HEK293 (cell line): ENCODE results near the gene MYOCOS.

ENCODE experiments used
- CTCF ChIA-PET: fragments of 350-600 bp; formaldehyde crosslinking; extraction: SDS; loops from one replicate; lab custom pipeline; 2021; ENCODE audit warnings: antibody characterized with exemption; lab: Yijun Ruan, JAX
- POLR2A ChIA-PET: fragments of 300-600 bp; formaldehyde crosslinking; extraction: SDS; loops from one replicate; lab custom pipeline; 2020; ENCODE audit warnings: antibody characterized with exemption, inconsistent platforms; lab: Yijun Ruan, JAX
- H3K27ac ChIP-seq: fragments of 200-500 bp; sonication (Bioruptor generic); 2 replicates; pipeline ENCODE4 v1.5.1; 2014; ENCODE audit warnings: low read depth, low read length, control low read depth, inconsistent platforms; ENCODE audit errors: extremely low read depth
- H3K36me3 ChIP-seq, 2 experiments: fragments of 200-500 bp in 1 of 2; sonication (Bioruptor generic) in 1 of 2; 1 replicate in 1 of 2; 2 replicates in 1 of 2; pipeline ENCODE4 v1.5.1; 2014 to 2017; ENCODE audit warnings: inconsistent platforms in 2 of 2, low read length in 2 of 2; ENCODE audit not compliant: control insufficient read depth in 2 of 2, insufficient read depth in 1 of 2
- H3K4me1 ChIP-seq: fragments of 200-500 bp; sonication (Bioruptor generic); 2 replicates; pipeline ENCODE4 v1.5.1; 2014; ENCODE audit warnings: mild to moderate bottlenecking, low read length, inconsistent platforms; ENCODE audit not compliant: control insufficient read depth, insufficient read depth
- H3K4me3 ChIP-seq: 2 replicates; pipeline ENCODE4 v1.5.1; 2011; ENCODE audit warnings: low read depth, mild to moderate bottlenecking, control low read depth, low read length, moderate library complexity
- H3K9me3 ChIP-seq: fragments of 200-500 bp; sonication (Bioruptor generic); 2 replicates; pipeline ENCODE4 v1.5.1; 2014; ENCODE audit warnings: low read depth, low read length, inconsistent platforms; ENCODE audit not compliant: control insufficient read depth, insufficient read depth
- ELK4 ChIP-seq: IDR thresholded peaks from 2 replicates; pipeline ENCODE4 v1.6.1; 2011; ENCODE audit warnings: mild to moderate bottlenecking, low read depth, low read length, borderline replicate concordance
- GLI4 ChIP-seq: fragments of 450-650 bp; formaldehyde crosslinking; IDR thresholded peaks from 2 replicates; pipeline ENCODE4 v1.5.1; 2016; ENCODE audit warnings: missing biosample characterization, missing genetic modification characterization
- KLF17 ChIP-seq: fragments of 450-650 bp; formaldehyde crosslinking; IDR thresholded peaks from 2 replicates; pipeline ENCODE4 v1.5.1; 2016; ENCODE audit warnings: missing biosample characterization, missing genetic modification characterization
- KLF8 ChIP-seq: fragments of 450-650 bp; formaldehyde crosslinking; IDR thresholded peaks from 2 replicates; pipeline ENCODE4 v1.5.1; 2016; ENCODE audit warnings: missing biosample characterization, missing genetic modification characterization
- REST ChIP-seq: fragments of 450-650 bp; formaldehyde crosslinking; IDR thresholded peaks from 2 replicates; pipeline ENCODE4 v1.5.1; 2016; ENCODE audit warnings: missing biosample characterization, missing genetic modification characterization
- WT1 ChIP-seq: fragments of 450-650 bp; formaldehyde crosslinking; IDR thresholded peaks from 2 replicates; pipeline ENCODE4 v1.5.1; 2016; ENCODE audit warnings: missing biosample characterization, missing genetic modification characterization
- YY2 ChIP-seq: fragments of 450-650 bp; formaldehyde crosslinking; IDR thresholded peaks from 2 replicates; pipeline ENCODE4 v1.5.1; 2016; ENCODE audit warnings: missing biosample characterization, missing genetic modification characterization
- ZNF146 ChIP-seq: fragments of 450-650 bp; formaldehyde crosslinking; IDR thresholded peaks from 2 replicates; pipeline ENCODE4 v1.5.1; 2016; ENCODE audit warnings: missing biosample characterization, missing genetic modification characterization
- ZNF16 ChIP-seq: fragments of 450-650 bp; formaldehyde crosslinking; IDR thresholded peaks from 2 replicates; pipeline ENCODE4 v1.5.1; 2016; ENCODE audit warnings: low read depth, missing biosample characterization, missing genetic modification characterization
- ZNF184 ChIP-seq: fragments of 450-650 bp; IDR thresholded peaks from 2 replicates; pipeline ENCODE4 v1.5.1; 2018; ENCODE audit warnings: missing biosample characterization, mild to moderate bottlenecking, missing genetic modification characterization
- ZNF19 ChIP-seq: fragments of 450-650 bp; formaldehyde crosslinking; IDR thresholded peaks from 2 replicates; pipeline ENCODE4; 2016; ENCODE audit warnings: missing biosample characterization, missing genetic modification characterization, low read depth
- ZNF202 ChIP-seq: fragments of 450-650 bp; formaldehyde crosslinking; IDR thresholded peaks from 2 replicates; pipeline ENCODE4 v1.5.1; 2016; ENCODE audit warnings: missing biosample characterization, missing genetic modification characterization, borderline replicate concordance
- ZNF398 ChIP-seq: fragments of 450-650 bp; formaldehyde crosslinking; IDR thresholded peaks from 2 replicates; pipeline ENCODE4 v1.5.1; 2017; ENCODE audit warnings: missing biosample characterization, missing genetic modification characterization
- ZNF433 ChIP-seq: fragments of 450-650 bp; formaldehyde crosslinking; IDR thresholded peaks from 2 replicates; pipeline ENCODE4 v1.5.1; 2016; ENCODE audit warnings: missing biosample characterization, missing genetic modification characterization, low read depth
- ZNF473 ChIP-seq: fragments of 450-650 bp; formaldehyde crosslinking; IDR thresholded peaks from 2 replicates; pipeline ENCODE4 v1.5.1; 2017; ENCODE audit warnings: missing biosample characterization, missing genetic modification characterization
- ZNF510 ChIP-seq: fragments of 450-650 bp; formaldehyde crosslinking; IDR thresholded peaks from 2 replicates; pipeline ENCODE4 v1.5.1; 2018; ENCODE audit warnings: mild to moderate bottlenecking, missing genetic modification characterization, missing biosample characterization; ENCODE audit not compliant: insufficient replicate concordance
- ZNF530 ChIP-seq: fragments of 450-650 bp; formaldehyde crosslinking; IDR thresholded peaks from 2 replicates; pipeline ENCODE4 v1.5.1; 2016; ENCODE audit warnings: low read depth, missing biosample characterization, missing genetic modification characterization
- ZNF548 ChIP-seq: fragments of 450-650 bp; formaldehyde crosslinking; IDR thresholded peaks from 2 replicates; pipeline ENCODE4 v1.5.1; 2016; ENCODE audit warnings: missing biosample characterization, missing genetic modification characterization
- ZNF596 ChIP-seq: fragments of 450-650 bp; IDR thresholded peaks from 2 replicates; pipeline ENCODE4 v1.5.0; 2018; ENCODE audit warnings: missing biosample characterization, mild to moderate bottlenecking, missing genetic modification characterization, moderate library complexity
- ZNF658 ChIP-seq: fragments of 450-650 bp; formaldehyde crosslinking; IDR thresholded peaks from 2 replicates; pipeline ENCODE4; 2016; ENCODE audit warnings: missing biosample characterization, missing genetic modification characterization
- ZNF704 ChIP-seq: fragments of 450-650 bp; formaldehyde crosslinking; IDR thresholded peaks from 2 replicates; pipeline ENCODE4 v1.5.1; 2016; ENCODE audit warnings: missing biosample characterization, missing genetic modification characterization
- ZNF768 ChIP-seq: fragments of 450-650 bp; formaldehyde crosslinking; IDR thresholded peaks from 2 replicates; pipeline ENCODE4 v1.5.1; 2018; ENCODE audit warnings: missing biosample characterization, mild to moderate bottlenecking, missing genetic modification characterization

The MYOCOS gene

GRCh38 chr1:171616586-171616985 lies 5.5 kb upstream of the MYOCOS start:
- TF ChIP-seq ZNF768 (tag by site-specific recombination): no peak
- no peak for TF ChIP-seq REST (tag by site-specific recombination)
- no peak for TF ChIP-seq KLF8
- TF ChIP-seq ZNF596 (tag by site-specific recombination): no peak
- TF ChIP-seq ZNF704 (tag by site-specific recombination): no peak
- TF ChIP-seq ZNF19: no peak
- no peak for TF ChIP-seq ELK4
- TF ChIP-seq WT1 (tag by site-specific recombination): no peak
- TF ChIP-seq GLI4 (tag by site-specific recombination): no peak
- TF ChIP-seq ZNF184: no peak
- no peak for TF ChIP-seq ZNF433
- no peak for TF ChIP-seq ZNF530
- Histone ChIP-seq H3K27ac (no peak overlapping the region), H3K4me3 (no peak overlapping the region), H3K4me1 (no peaks in the 10 kb centered on the region), H3K36me3 (no peaks in the 10 kb centered on the region), H3K9me3 (no peaks in the 10 kb centered on the region)
- POLR2A ChIA-PET: no interaction called here
- CTCF ChIA-PET: no interaction called here

GRCh38 chr1:171623651-171624331 lies 1.7 kb downstream of the MYOCOS start:
- POLR2A ChIA-PET: no interaction called here
- no peak overlapping the region for H3K4me3 ChIP-seq
- CTCF ChIA-PET: no interaction called here

More at GRCh38 chr1:171623651-171624331, 1.7 kb downstream of the MYOCOS start:
- Histone ChIP-seq H3K9me3 (no peaks in the 10 kb centered on the region), H3K4me1 (no peaks in the 10 kb centered on the region), H3K27ac (no peak overlapping the region)
- no peak for TF ChIP-seq GLI4 (tag by site-specific recombination)
- no peak for TF ChIP-seq WT1 (tag by site-specific recombination)
- no peak for TF ChIP-seq ZNF16 (tag by site-specific recombination)
- TF ChIP-seq ZNF473: no peak
- no peak for TF ChIP-seq YY2 (tag by site-specific recombination)
- TF ChIP-seq ZNF548 (tag by site-specific recombination): no peak
- no peak for TF ChIP-seq KLF17 (tag by site-specific recombination)
- TF ChIP-seq ZNF202 (tag by site-specific recombination): no peak
- TF ChIP-seq ZNF658: no peak
- TF ChIP-seq ZNF146 (tag by site-specific recombination): no peak
- no peak for TF ChIP-seq ZNF398 (tag by site-specific recombination)
- no peak for TF ChIP-seq ZNF510 (tag by site-specific recombination)
- TF ChIP-seq, all 188 proteins: peak for 0
- H3K36me3 ChIP-seq: no peaks in the 10 kb centered on the region
